ENCODE results near the gene VAT1L. TPM values are rescaled to one million over a fixed set of nuclear protein-coding genes. Genes with fewer than 3 reads are reported as not detected.
A peak's percentile ranks its signal among the peaks of the same experiment; 100 is the strongest.
"Not testable (repeated sequence)": the region's sequence is repeated elsewhere in the genome, so short reads cannot be mapped to it uniquely, and the experiment has no call there.

VAT1L gene
- polyA plus RNA-seq, 10 donors, result 1.9 to 14.0 (median 8.1) TPM

DNA sequence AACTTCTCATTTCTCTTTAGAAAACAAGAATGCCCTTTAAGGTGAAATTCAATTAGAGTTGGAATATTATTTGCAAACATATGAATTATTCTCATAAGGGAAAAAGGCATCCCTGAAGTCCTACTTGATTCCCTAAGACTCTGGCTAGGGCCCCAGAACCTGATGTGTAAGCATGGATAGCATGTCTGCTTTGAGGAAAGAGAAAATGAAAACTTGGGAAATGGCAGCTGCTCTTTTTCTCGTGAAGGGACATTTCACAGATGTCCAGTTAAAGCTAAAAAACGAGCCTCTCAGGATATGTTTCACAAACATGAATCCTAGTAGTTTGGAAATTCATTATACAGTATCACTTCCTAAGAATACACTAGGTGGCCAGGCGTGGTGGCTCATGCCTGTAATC is 121.7 kb downstream of the VAT1L start:
- peak in 1 of 3 donors; percentile 19 for DNase-seq

DNA sequence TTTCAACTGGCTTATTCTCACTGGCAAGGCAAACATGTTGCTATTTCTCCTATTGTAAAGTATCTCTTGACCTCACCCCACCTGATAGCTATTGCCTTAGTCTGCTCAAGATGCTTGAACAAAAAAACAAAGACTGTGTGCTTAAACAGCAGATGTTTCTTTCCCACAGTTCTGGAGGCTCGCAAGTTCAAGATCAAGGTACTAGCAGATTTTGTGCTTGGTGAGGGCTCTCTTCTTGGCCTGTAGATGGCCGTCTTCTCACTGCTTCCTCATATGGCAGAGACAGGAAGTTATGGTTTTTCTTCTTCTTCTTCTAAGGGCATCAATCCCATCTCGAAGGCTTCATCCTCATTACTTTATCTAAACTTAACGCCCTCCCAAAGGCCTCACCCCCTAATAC is 124.3 kb downstream of the VAT1L start:
- no peak for DNase-seq

DNA sequence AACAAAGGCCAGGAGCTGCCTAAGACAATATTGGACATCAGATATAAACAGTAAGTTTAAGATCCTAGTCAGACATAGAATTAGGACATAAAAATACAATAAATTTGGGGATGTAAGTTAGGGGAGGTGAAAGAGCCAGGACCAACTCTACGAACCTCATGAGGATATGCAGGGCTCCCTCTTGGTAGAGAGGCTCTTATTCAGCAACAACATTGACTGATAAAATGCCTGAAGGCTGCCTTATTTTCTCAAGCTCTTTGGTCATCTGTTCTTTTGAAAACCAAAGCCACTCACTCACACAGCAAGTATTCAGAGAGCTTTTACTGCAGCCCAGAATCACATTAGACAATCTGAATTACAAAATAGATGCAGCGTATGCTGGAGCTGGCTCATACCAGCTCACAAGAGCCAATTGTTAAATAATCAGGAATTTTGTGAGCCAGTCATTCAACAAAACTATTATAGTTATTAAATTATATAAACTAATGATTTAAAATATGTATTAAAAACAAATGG is 125.4 kb downstream of the VAT1L start:
- DNase-seq, result no peak

DNA sequence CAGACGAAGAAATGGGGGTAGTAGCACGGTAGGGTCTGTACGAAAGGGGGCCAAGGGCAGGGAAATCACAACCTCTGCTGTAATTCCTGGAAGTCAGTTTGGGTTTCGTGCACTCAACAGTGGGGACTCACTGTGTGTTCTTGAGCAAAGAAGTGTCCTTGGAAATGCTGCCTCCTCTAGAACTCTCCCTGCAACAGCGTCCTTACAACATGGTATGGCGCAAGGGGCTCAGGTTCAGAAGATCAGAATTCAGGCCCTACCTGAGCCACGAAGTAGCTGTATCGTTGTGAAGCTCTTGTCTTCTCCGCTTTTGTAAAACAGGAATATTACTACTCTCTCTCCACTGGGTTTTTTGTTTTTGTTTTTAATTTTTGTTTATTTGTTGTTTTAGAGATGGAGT is 127.7 kb downstream of the VAT1L start:
- DNase-seq, result no peak

DNA sequence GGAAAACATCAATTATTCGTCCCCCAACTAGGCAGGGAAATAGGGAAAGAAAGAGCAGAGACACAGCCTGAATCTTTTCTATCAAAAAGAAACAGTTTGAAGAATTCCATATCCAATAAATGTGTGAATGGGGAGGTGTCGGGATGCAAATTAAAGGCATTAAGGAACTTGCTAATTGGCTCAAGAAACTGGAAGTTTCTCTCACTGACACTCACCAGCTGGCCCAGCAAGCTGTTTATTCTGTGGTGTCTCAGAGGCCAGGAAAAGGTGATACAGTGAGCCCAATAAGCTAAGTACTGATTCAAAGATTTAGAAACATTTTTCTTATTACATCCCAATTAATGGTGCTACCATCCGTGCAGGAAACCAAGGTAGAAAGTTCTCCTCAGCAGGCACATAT is 129.6 kb downstream of the VAT1L start:
- DNase-seq, result no peak

DNA sequence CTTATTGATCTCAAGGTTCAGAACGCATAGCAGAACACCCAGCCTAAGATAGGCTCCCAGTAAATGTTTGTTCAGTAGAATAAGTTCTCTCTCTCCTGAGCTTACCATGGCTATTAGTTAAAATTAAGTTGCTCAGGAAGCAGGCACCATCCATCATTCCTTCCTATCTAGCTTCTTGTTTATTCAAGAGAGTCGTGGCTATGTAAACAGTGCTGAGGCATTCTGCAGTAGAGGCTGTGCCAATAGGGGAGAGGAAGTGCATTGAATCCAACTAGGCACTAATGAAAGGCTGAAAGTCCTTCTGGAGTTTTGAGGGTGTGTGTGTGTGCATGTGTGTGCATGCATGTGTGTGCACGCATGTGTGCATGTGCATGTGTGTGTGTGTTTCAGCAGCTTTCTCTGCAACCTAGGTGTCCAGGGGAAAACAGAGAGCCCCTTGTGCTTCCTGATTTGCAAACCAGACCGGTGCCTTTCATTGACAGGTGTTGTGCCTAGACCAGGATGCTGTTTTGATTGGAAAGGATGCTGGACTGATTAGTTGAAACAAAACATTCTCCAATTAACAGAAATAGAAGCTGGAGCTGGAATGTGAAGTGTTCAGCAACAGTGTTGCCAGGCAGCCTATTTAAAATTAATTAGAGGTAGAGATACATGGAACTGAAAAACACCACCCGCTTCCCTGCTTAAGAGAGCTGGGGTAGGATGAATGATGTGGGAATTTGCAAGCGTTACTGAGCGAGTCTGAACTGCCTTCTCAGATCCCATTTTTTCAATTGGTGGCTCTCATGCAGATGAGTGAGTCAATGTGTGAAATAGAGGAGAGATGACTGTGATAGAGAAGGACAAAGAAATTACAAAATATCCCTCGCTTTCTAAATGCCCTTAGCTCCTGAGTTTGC is 130.7 kb downstream of the VAT1L start:
- DNase-seq, result no peak

DNA sequence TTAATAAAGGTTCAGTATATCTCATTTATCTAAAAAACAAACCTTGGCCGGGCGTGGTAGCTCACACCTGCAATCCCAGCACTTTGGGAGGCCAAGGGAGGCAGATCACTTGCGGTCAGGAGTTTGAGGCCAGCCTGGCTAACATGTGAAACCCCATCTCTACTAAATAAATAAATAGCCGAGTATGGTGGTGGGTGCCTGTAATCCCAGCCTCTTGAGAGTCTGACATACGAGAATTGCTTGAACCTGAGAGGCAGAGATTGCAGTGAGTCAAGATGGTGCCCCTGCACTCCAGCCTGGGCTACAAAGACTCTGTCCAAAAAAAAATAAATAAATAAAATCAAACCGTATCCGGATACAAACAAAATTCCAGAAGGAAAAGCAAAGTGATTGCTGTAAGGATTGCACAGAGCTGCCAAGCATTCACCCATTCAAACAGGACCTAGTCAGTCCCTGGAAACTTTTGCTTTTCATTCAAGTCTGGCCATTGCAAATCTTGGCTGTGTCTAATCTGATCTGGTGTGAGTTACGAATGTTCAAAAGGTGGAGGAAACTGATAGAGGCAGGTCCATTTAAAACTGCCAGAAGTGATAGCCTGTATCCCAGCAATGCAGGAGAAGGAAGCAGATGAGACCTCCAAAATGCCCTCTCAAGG is 131.5 kb downstream of the VAT1L start:
- no peak for DNase-seq

DNA sequence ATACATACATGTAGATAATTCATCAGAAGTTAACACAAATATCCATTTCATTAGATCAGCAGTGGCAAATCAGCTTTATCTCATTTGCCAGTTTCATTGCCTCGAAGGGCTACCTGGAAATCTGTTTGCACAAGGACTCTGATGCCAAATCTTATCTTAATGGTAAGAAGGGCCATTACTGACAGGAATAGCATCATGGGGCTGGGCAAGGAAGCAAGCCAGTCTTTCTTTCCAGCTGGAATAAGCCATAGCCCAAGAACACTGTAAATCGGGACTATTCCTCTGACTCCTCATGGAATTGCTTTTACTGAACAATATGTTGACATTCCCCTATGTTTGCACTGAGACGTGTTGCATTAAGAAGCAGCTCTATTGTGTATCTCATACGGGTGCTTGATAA is 132.6 kb downstream of the VAT1L start:
- DNase-seq, result no peak

DNA sequence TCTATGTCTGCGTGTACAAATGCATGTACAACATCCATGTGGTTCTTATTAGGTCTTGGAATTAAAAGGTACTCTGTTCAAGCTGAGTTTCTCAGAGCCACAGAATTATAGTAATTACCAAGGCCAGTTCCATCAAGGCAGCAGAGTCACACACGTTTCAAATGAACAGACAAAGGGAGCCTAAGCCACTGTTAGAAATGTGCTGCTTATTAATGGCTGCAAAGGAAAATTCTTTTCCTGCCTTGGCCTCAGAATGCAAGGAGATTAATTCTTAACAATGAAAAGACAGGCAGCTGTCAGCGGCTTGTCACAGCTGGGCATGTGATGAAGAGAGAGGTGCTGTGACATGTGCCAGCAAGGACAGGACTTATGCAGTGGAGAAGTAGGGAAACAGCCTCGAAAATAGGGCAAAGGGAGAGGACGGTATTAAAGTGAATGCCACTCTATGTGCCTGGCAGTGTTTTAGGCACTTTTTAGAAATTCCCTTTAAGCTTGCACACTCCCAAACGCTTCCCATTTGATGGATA is 133.9 kb downstream of the VAT1L start:
- DNase-seq, result no peak

DNA sequence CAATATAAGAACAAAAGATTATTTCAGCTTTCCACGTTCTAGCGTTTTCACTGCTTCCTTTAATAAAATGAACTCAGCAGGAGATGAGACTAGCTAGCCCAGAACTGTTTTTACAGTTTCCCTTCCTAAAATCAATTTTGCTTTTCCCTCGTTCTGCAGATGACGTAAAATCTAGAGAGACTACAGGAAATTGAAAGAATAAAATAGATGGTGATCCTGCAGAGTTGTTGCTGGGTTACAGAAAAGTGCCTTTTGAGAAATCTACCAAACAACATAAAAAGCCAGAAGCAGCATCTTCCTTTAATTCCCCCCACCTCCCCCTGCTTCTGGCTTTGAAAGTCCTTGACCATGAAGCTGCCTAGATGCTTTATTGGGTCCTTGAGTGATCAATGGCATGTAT is 137.2 kb downstream of the VAT1L start:
- no peak for DNase-seq

DNA sequence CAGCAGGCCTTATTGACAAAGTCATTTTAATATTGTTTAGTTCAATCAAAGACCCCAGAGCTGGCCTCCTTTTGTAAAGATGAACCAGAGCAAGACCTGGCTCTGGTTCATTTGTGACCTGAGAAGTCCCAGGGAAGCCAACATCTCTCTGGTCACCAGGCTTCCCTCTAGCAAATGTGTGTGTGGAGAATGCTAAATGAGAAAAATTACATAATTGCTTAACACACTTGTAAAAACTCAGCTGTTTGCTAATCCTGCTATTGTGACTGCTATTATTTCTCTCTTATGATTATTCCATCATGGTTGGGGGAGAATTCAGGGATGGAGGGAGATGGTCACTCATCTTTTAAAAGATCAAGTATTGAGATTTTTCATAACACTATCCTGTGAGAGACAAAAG is 139.7 kb downstream of the VAT1L start:
- no peak for DNase-seq

DNA sequence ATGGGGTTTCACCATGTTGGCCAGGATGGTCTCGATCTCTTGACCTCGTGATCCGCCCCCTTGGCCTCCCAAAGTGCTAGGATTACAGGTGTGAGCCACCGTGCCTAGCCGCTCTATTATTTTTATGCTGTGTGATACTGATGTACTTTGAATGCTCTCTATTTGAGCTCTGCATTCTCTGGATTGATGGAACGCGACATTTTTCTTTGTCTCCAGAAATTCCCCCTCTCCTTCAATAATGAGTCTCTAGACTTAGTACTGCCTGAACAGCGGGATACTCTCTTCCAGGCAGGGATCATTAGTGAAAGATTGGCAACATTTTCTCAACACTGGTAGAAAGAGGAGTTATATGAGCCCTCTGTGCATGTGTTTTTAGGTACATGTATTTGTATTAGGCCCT is 140.6 kb downstream of the VAT1L start:
- DNase-seq, result no peak

DNA sequence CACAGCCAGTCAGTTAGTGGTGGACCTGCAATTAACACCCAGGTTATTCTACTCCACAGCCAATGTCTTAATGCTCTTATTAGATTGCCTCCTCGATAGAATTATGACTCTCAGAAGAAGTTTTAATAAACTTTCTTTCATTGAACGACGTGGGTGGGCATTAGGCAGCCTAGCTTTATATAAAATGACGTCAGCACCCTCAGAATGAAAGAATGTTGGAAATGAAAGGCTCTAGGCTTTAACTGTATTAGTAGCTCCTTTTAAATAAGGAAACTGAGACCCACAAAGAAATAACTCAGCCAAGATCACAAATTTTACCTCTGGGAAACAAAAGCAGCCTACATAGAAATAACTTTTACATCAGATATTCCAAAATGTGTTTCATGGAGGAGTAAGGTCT is 142.7 kb downstream of the VAT1L start:
- DNase-seq, result no peak

DNA sequence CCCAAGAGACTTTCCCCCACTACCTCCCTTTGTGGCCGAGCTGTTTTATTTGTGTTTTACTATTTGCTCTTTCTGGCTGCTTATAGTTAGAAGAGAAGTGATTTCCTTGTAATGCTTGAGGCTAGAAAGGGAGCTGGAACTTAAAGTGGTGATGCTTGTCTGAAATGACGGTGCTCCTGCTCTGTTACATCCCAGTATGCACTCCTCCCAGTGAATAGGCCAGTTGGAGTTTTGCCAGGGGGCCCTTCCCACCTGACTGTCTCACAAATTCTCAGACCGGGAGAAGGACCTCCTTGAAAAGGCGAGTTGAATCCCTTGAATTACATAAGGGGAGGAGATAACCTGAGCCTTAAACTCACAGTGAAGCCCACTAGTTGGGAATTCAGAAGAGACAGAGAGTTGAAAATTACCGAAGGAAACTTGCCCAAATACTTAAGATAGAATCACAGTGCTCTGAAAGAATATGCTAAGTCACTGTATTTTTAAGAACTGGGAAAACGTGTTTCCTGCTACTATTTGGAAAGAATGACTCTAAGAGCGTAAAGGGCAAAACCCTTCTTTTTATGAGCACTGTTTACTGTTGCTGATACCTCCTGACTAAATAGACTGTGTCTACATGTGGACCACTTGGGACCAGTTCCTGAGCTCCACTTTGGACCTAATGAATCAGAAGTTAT is 149.2 kb downstream of the VAT1L start:
- peak; percentile 12 to 60 (median 50) for DNase-seq

DNA sequence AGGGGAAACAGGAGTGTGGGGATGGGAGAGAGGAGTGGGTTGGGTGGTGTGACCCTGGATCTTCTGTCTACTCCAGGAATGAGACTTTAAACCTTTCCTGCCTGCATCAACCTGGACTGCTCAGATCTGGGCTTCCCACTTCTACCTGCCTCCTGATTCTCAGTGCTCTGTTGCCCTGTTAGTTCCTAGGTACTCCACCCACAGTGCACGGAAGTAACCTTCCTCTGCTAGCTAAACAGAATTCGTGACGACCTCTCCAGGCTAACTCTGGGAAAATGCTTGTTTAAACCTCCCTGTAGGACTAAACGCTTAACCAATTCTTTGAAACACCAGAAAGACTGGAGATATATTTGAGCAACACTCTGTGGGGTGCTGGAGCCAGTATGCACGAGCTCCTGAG is 150.5 kb downstream of the VAT1L start:
- DNase-seq, result peak in 2 of 3 donors; percentile 37 to 40

DNA sequence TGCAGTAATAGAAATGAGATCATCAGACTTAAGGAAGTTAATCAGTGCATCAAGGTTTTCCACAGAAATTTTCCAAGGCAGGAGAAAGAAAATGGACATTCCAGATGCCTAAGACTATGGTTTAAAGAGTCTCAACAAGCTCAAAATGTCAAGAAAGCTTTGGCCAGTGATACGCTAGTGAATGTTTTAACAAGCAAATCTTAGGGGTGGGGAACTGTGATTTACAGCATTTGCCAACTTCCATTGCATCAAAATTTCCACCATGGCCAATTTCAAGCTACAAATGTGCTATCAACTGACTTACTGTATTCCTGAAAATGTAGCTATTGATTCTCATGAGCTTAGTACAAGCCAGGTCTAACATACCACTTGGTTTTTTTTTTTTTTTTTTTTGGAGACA is 151.6 kb downstream of the VAT1L start:
- peak; percentile 33 to 81 (median 78) for DNase-seq

DNA sequence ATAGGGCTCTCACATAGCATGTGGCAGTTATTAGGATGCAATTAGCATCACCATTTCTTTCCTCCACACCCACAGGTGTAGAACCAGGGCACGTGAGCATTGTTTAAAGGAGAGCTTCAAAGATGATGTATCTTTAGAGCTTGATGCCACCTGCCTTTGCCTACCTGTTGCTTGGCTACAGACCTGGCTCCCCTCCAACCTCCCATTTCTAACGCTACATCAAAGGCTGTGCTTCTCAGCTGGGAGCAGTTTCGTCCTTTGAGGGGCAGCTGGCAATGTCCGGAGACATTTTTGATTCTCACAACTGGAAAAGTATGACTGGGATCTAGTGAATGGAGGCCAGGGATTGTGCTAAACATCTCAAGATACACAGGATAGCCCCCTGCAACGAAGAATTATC is 155.4 kb downstream of the VAT1L start:
- no peak for DNase-seq

DNA sequence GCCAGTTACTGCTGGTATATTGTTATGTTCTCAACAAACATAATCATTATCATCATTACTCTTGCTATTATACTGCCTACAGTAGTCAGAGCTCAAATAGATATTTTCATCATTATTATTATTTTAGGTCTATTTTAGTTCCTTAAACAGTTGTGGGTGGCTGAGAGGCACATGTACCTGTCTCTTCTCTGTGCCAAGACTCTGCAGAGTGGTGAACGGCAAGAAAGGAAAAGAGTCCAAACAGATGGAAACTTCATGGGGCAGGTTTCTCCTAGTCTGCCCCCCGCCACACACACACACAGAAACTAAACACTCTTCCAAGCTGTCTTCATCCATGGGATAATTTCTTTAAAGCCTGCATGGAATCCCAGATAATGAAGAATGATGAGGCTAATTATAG is 156.3 kb downstream of the VAT1L start:
- DNase-seq, result no peak

DNA sequence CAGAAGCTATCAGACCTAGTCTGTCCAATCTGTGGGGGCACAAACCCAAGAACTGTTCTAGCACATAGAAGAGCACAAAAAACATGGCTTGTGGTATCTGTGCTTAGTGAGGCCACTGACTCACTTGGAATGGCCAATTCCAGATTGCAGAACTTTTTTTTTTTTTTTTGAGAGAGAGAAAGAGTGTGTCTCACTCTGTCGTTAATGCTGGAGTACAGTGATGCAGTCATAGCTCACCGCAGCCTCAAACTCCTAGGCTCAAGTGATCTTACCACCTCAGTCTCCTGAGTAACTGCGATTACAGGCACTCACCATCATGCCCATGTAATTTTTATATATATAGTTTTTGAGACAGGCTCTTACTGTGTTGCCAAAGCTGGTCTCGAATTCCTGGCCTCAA is 156.8 kb downstream of the VAT1L start:
- no peak for DNase-seq

DNA sequence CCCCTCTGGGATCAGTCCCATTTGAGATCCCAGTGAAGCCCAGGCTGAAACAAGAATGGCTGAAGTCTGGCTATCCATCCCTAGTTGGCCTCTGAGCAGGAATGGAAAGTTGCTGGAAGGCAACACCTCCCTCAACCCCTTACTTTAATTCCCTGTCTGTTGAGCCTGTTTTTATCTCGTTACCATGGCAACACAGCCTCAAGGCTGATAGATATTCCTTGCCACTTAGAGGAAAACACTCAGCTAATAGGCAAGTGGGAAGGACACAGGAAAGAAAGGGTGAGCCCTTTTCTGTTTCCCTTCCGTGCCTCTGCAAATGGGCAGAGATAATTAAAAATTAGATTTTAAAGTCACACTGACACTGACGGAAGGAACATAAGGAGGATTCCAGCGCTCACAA is 158.5 kb downstream of the VAT1L start:
- DNase-seq, result peak in 2 of 3 donors; percentile 42 to 51

DNA sequence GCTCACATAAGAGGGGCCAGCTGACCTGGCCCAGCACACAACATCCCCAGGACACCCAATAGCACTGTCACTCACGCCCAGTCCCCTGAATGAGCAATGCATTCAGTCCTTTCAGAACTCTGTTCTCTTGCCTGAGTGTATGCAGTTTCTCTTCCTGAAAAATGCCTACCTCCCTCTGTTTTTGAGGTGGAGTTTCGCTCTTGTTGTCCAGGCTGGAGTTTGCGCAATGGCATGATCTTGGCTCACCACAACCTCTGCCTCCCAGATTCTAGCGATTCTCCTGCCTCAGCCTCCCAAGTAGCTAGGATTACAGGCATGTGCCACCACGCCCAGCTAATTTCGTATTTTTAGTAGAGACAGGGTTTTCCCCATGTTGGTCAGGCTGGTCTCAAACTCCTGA is 159.2 kb downstream of the VAT1L start:
- not testable (repeated sequence) for DNase-seq

DNA sequence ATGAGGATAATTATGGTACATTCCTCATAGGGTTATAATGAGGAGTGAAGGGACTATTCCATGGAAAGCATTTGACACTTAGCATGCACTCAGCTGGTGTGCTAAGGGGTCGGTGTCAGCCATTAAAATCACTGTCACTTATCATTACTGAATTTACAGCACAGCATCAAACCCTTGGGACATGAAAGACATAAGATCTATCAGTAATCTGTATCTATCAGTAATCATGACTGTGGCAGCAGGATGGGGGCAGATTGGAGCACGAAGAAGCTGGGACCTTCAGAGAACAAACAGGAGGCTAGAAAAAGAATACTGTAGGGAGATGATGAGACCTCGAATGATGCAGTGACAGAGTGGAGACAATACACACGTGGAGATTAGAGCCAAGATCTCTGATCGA is 160.5 kb downstream of the VAT1L start:
- DNase-seq, result no peak

All from muscle of back (tissue), 11 donors.